Activated CD4-positive, alpha-beta T cell treated with anti-CD3 and anti-CD28 coated beads for 36 hours (primary cell): ENCODE measurements around the gene HOXD9. TPM values are rescaled to one million over a fixed set of nuclear protein-coding genes. Genes with fewer than 3 reads are reported as not detected.

Source experiments
- ATAC-seq: fragments of 200-7000 bp; cut with Tn5 transposase; one replicate; pipeline ENCODE4 v1.10.0; 2021; ENCODE audit warnings: mild to moderate bottlenecking, moderate library complexity
- CTCF ChIA-PET: fragments of 350-600 bp; sonication (Branson Sonifier 250); formaldehyde crosslinking; loops from one replicate; lab custom pipeline; 2021; ENCODE audit warnings: antibody characterized with exemption; lab: Charles Lee
- POLR2A ChIA-PET: fragments of 350-600 bp; sonication (Branson Sonifier 250); formaldehyde crosslinking; loops from one replicate; lab custom pipeline; 2021; ENCODE audit warnings: antibody characterized with exemption, inconsistent platforms; lab: Charles Lee
- DNase-seq: peaks from one replicate; pipeline ENCODE4 v3.0.0-alpha.2; 2020
- H3K27ac Mint-ChIP-seq: one replicate; pipeline ENCODE4 v1.8.0; 2021; ENCODE audit warnings: mixed read lengths
- H3K27me3 Mint-ChIP-seq: one replicate; pipeline ENCODE4 v1.8.0; 2021; ENCODE audit warnings: mixed read lengths
- H3K36me3 Mint-ChIP-seq: one replicate; pipeline ENCODE4 v1.8.0; 2021; ENCODE audit warnings: low read depth, mixed read lengths
- H3K4me1 Mint-ChIP-seq: one replicate; pipeline ENCODE4 v1.8.0; 2021; ENCODE audit warnings: mixed read lengths
- H3K4me3 Mint-ChIP-seq: one replicate; pipeline ENCODE4 v1.8.0; 2021; ENCODE audit warnings: mild to moderate bottlenecking, moderate library complexity, mixed read lengths
- H3K9me3 Mint-ChIP-seq: one replicate; pipeline ENCODE4 v1.8.0; 2021; ENCODE audit warnings: low read depth, mixed read lengths
- intact Hi-C, 2 experiments: fragments of 100-400 bp; cut with DNase I in 1 of 2; cut with micrococcal nuclease in 1 of 2; formaldehyde crosslinking; loops; one replicate each; pipeline versions ENCODE4 v1.14.2 to v1.15.1; 2022 to 2024; cut with DNase I, micrococcal nuclease
- total RNA-seq, 2 experiments: library from RNA; stranded (reverse); gene quantifications; one replicate each; pipeline ENCODE4 v1.2.3, GENCODE V29; 2021

Gene HOXD9
- total RNA-seq, 2 experiments from 2014 or later, result not detected

GRCh38 chr2:176093145-176093897 is 29.2 kb upstream of the HOXD9 start:
- peaks cover 37% of the 10 kb centered on the region for H3K4me1 Mint-ChIP-seq
- intact Hi-C loops, result loop anchor here in 1 of 2 experiments (1.0 to 10.0 kb wide), 2 partner anchors 12 to 1059 kb away; no protein-coding TSS in a partner anchor
- ATAC-seq, result no peak
- no peaks in the 10 kb centered on the region for H3K9me3 Mint-ChIP-seq
- no peak overlapping the region for H3K27ac Mint-ChIP-seq
- peak; percentile 19 for DNase-seq
- peaks cover 1% of the 10 kb centered on the region for H3K36me3 Mint-ChIP-seq
- ChIA-PET POLR2A (no interaction called here), CTCF (interaction anchor here (0.7 to 1.2 kb wide), 2 partner anchors 16 to 523 kb away, joined by 3 to 5 read pairs; no protein-coding TSS in a partner anchor)
- peak overlapping the region; percentile 26 for H3K4me3 Mint-ChIP-seq
- peaks cover 85% of the 10 kb centered on the region for H3K27me3 Mint-ChIP-seq

GRCh38 chr2:176093898-176094249 is 28.6 kb upstream of the HOXD9 start:
- POLR2A ChIA-PET, result no interaction called here
- intact Hi-C loops, result loop anchor here in 1 of 2 experiments (1.0 to 10.0 kb wide), 2 partner anchors 13 to 1059 kb away; no protein-coding TSS in a partner anchor
- CTCF ChIA-PET, result interaction anchor here (0.6 to 1.2 kb wide), 3 partner anchors 17 to 522 kb away, joined by 3 to 5 read pairs (median 3); no protein-coding TSS in a partner anchor

DNA sequence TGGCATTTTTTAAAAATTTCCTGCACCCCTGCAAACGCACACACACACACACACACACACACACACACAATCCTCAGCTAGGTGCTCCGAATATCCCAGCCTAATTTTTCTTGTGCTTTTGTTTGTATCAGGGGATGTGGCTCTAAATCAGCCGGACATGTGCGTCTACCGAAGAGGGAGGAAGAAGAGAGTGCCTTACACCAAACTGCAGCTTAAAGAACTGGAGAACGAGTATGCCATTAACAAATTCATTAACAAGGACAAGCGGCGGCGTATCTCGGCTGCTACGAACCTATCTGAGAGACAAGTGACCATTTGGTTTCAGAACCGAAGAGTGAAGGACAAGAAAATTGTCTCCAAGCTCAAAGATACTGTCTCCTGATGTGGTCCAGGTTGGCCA is 28.2 kb upstream of the HOXD9 start:
- H3K4me3 Mint-ChIP-seq, result no peak overlapping the region
- peaks cover 35% of the 10 kb centered on the region for H3K4me1 Mint-ChIP-seq
- POLR2A ChIA-PET, result no interaction called here
- ATAC-seq (no peak), DNase-seq (no peak)
- no peaks in the 10 kb centered on the region for H3K9me3 Mint-ChIP-seq
- no peak overlapping the region for H3K27ac Mint-ChIP-seq
- no peaks in the 10 kb centered on the region for H3K36me3 Mint-ChIP-seq
- CTCF ChIA-PET, result interaction anchor here (0.6 to 1.2 kb wide), 4 partner anchors 17 to 522 kb away, joined by 3 to 5 read pairs (median 3); no protein-coding TSS in a partner anchor
- peaks cover 83% of the 10 kb centered on the region for H3K27me3 Mint-ChIP-seq
- intact Hi-C loops, result loop anchor here in 1 of 2 experiments (10.0 kb wide), 1 partner anchor 1060 kb away; no protein-coding TSS in a partner anchor

More at GRCh38 chr2:176093898-176094249, 28.6 kb upstream of the HOXD9 start:
- ATAC-seq (no peak), DNase-seq (no peak)
- H3K4me1 Mint-ChIP-seq, result peaks cover 35% of the 10 kb centered on the region
- H3K4me3 Mint-ChIP-seq, result peak overlapping the region; percentile 26
- H3K36me3 Mint-ChIP-seq, result no peaks in the 10 kb centered on the region
- H3K27me3 Mint-ChIP-seq, result peaks cover 83% of the 10 kb centered on the region
- H3K27ac Mint-ChIP-seq, result no peak overlapping the region
- H3K9me3 Mint-ChIP-seq, result no peaks in the 10 kb centered on the region

- no peaks in the 10 kb centered on the region for H3K9me3 Mint-ChIP-seq
- ATAC-seq, result no peak
- H3K36me3 Mint-ChIP-seq, result no peaks in the 10 kb centered on the region
- DNase-seq, result no peak
- ChIA-PET POLR2A (no interaction called here), CTCF (interaction anchor here (0.5 to 4.7 kb wide), 10 partner anchors 15 to 844 kb away, joined by 3 to 86 read pairs (median 4); no protein-coding TSS in a partner anchor)
- peaks cover 35% of the 10 kb centered on the region for H3K4me1 Mint-ChIP-seq
- no peak overlapping the region for H3K4me3 Mint-ChIP-seq
- H3K27me3 Mint-ChIP-seq, result peaks cover 78% of the 10 kb centered on the region
- no peak overlapping the region for H3K27ac Mint-ChIP-seq
- intact Hi-C loops, result loop anchor here (5.0 to 10.0 kb wide), 4 partner anchors 93 to 1393 kb away; partner anchors contain the start of gene LNPK (in 1 of the 2)
Measured at GRCh38 chr2:176095421-176095820, 27.1 kb upstream of the HOXD9 start.

DNA sequence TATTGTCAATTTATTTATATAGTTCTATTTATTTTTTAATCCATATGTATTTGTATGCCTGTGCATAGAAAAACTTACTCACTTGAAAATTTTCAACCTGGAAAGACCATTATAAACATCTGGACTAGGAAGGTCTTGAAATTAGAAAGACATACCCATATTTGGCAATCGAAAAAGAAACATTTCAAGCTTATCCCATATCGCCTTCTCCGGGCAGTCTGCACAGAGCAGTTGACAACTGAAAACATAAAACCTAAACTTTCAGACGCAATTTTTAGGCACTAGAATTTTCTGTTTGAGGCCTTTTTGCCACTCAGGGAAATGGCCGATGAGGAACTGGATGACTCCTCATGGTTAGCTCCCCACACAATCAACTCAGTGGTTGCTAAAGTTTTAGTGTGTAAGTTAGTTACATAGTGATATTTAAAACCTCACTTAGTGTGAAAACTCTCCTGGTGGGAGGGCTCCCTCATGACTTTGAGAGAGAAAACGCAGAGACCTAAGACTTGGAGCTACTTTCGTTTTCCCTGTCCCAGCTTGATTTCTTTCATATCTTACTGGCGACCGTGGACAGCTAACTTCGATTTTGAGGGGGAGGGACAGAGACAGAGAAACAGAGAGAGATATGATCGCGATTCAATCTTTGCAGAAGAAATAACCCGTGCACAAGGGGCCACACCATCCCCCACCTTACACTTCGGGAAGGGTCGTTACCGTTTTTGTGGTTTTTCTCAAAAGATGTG is 26.1 kb upstream of the HOXD9 start:
- ATAC-seq (no peak), DNase-seq (no peak)
- peak overlapping the region; percentile 50 for H3K4me3 Mint-ChIP-seq
- H3K27me3 Mint-ChIP-seq, result peaks cover 77% of the 10 kb centered on the region
- POLR2A ChIA-PET, result no interaction called here
- no peaks in the 10 kb centered on the region for H3K9me3 Mint-ChIP-seq
- no peaks in the 10 kb centered on the region for H3K36me3 Mint-ChIP-seq
- CTCF ChIA-PET, result interaction anchor here (0.6 to 4.7 kb wide), 18 partner anchors 11 to 1347 kb away, joined by 3 to 86 read pairs (median 4); no protein-coding TSS in a partner anchor
- intact Hi-C loops, result loop anchor here (2.0 to 10.0 kb wide), 8 partner anchors 94 to 1394 kb away; partner anchors contain the start of gene LNPK (in 1 of the 2)
- H3K4me1 Mint-ChIP-seq, result peaks cover 35% of the 10 kb centered on the region
- no peak overlapping the region for H3K27ac Mint-ChIP-seq

- H3K36me3 Mint-ChIP-seq, result no peaks in the 10 kb centered on the region
- H3K9me3 Mint-ChIP-seq, result no peaks in the 10 kb centered on the region
- POLR2A ChIA-PET, result interaction anchor here (0.5 to 0.7 kb wide), 2 partner anchors 1084 to 1873 kb away, joined by 3 read pairs; no protein-coding TSS in a partner anchor
- CTCF ChIA-PET, result interaction anchor here (0.6 to 4.7 kb wide), 33 partner anchors 9 to 1374 kb away, joined by 3 to 86 read pairs (median 4); no protein-coding TSS in a partner anchor
- H3K4me3 Mint-ChIP-seq, result peak overlapping the region; percentile 50
- H3K4me1 Mint-ChIP-seq, result peaks cover 27% of the 10 kb centered on the region
- H3K27me3 Mint-ChIP-seq, result peaks cover 77% of the 10 kb centered on the region
- peak; percentile 86 for ATAC-seq
- intact Hi-C loops, result loop anchor here (1.0 to 10.0 kb wide), 10 partner anchors 95 to 1395 kb away; partner anchors contain the start of gene LNPK (in 1 of the 2)
- H3K27ac Mint-ChIP-seq, result no peak overlapping the region
- peak; percentile 78 for DNase-seq
Measured at GRCh38 chr2:176096986-176097819, 25.3 kb upstream of the HOXD9 start.

- intact Hi-C loops, result loop anchor here (1.0 to 10.0 kb wide), 10 partner anchors 96 to 1396 kb away; partner anchors contain the start of gene LNPK (in 1 of the 2)
- ChIA-PET CTCF (interaction anchor here (0.6 to 4.7 kb wide), 27 partner anchors 10 to 1374 kb away, joined by 3 to 86 read pairs (median 4); no protein-coding TSS in a partner anchor), POLR2A (interaction anchor here (0.5 to 0.7 kb wide), 2 partner anchors 1085 to 1872 kb away, joined by 3 read pairs; no protein-coding TSS in a partner anchor)
- no peak for DNase-seq
- ATAC-seq, result no peak
- H3K36me3 Mint-ChIP-seq, result no peaks in the 10 kb centered on the region
- no peaks in the 10 kb centered on the region for H3K9me3 Mint-ChIP-seq
- H3K27me3 Mint-ChIP-seq, result peaks cover 83% of the 10 kb centered on the region
- H3K4me1 Mint-ChIP-seq, result peaks cover 27% of the 10 kb centered on the region
- peak overlapping the region; percentile 50 for H3K4me3 Mint-ChIP-seq
- no peak overlapping the region for H3K27ac Mint-ChIP-seq
Measured at GRCh38 chr2:176097820-176098365, 24.6 kb upstream of the HOXD9 start.

DNA sequence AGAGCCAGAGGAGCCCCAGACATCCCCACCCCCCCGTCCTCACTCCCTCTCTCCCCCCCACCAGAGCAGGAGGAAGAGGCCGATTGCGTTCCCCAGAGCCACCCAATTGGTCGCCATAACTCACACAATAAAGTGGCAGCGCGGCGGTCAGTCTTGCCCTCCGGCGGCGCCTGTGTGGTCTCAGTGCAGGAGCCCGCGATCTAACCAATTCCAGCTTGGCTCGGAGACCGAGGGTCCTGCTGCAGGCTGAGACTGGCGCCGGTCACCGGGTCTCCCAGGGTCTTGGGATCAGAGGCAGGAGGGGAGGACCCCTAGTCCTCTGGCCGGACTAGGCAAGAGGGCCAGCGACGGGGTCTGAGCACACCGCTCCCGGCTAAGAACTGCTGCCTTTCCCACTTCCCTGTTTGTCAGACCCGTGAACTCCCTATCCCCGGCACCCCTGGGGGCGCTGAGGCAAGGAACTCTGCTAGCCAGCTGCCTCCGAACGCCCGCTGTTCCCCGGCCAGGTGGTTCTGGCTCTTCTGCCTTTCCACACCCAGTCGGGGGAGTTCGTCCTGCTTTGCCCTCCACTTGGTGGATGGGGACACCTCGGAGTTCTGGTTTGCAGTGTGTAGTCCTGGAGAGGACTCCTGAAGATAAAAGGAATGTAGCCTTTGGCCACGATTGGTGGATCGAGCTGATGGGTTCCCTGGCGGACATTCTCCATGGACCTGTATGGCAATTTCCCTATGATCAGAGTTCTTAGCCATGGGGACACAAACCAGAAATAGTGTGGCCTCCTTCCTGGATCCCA is 24.0 kb upstream of the HOXD9 start:
- H3K27ac Mint-ChIP-seq, result no peak overlapping the region
- peaks cover 83% of the 10 kb centered on the region for H3K27me3 Mint-ChIP-seq

GRCh38 chr2:176099159-176099727 is 23.3 kb upstream of the HOXD9 start:
- Mint-ChIP-seq H3K36me3 (no peaks in the 10 kb centered on the region), H3K4me1 (peaks cover 19% of the 10 kb centered on the region), H3K9me3 (no peaks in the 10 kb centered on the region), H3K27me3 (peaks cover 83% of the 10 kb centered on the region), H3K4me3 (no peak overlapping the region), H3K27ac (no peak overlapping the region)
- ATAC-seq, result no peak
- POLR2A ChIA-PET, result no interaction called here
- intact Hi-C loops, result loop anchor here (1.0 to 10.0 kb wide), 5 partner anchors 17 to 1397 kb away; partner anchors contain the start of gene LNPK (in 1 of the 2)
- no peak for DNase-seq
- CTCF ChIA-PET, result interaction anchor here (0.7 to 4.7 kb wide), 2 partner anchors 17 to 410 kb away, joined by 4 to 86 read pairs; partner anchors contain the start of gene HOXD10

More for the DNA sequence above, 24.0 kb upstream of the HOXD9 start:
- intact Hi-C loops, result loop anchor here (1.0 to 10.0 kb wide), 5 partner anchors 16 to 1396 kb away; partner anchors contain the start of gene LNPK (in 1 of the 2)
- Mint-ChIP-seq H3K9me3 (no peaks in the 10 kb centered on the region), H3K4me1 (peaks cover 22% of the 10 kb centered on the region), H3K4me3 (no peak overlapping the region), H3K36me3 (no peaks in the 10 kb centered on the region)
- ATAC-seq (no peak), DNase-seq (no peak)
- ChIA-PET CTCF (interaction anchor here (0.6 to 4.7 kb wide), 16 partner anchors 10 to 932 kb away, joined by 3 to 86 read pairs (median 4); partner anchors contain the start of gene HOXD10), POLR2A (no interaction called here)
